ENCODE data around the gene PPID. TPM values are rescaled to one million over a fixed set of nuclear protein-coding genes. Genes with fewer than 3 reads are reported as not detected.
"Not testable (repeated sequence)": the region's sequence is repeated elsewhere in the genome, so short reads cannot be mapped to it uniquely, and the experiment has no call there.

The PPID gene
- total RNA-seq, 1 experiment from 2014 or later = 40.8 TPM

GRCh38 chr4:158670975-158671664 lies 52.1 kb downstream of the PPID start:
- DNase-seq (ENCODE audit: extremely low read depth, low read depth) = peak; percentile 25

- DNase-seq (ENCODE audit: extremely low read depth, low read depth) = no peak
These were observed 53.9 kb downstream of the PPID start for GRCh38 chr4:158669310-158669709.

GRCh38 chr4:158667651-158668198 lies 55.5 kb downstream of the PPID start:
- no peak for DNase-seq (ENCODE audit: extremely low read depth, low read depth)

DNA sequence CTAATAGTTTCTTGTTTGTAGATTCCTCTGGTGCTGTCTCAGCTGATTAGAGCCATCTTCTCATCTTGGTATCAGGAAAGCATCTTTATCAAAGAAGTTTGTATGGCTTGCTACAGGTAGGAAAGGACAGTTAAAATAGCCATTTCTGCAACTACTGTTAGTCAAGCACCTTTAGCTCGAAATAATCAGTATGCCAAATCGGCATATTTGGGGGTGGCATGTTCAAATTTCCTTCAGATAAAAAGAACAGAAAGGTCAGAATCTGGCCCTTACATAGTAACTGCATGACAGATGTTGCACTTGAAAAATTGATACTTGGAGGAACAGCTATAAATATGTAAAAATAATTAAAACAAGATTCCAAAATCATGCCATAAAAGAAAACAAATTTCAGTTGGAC lies 56.3 kb downstream of the PPID start:
- no peak for DNase-seq (ENCODE audit: extremely low read depth, low read depth)

DNA sequence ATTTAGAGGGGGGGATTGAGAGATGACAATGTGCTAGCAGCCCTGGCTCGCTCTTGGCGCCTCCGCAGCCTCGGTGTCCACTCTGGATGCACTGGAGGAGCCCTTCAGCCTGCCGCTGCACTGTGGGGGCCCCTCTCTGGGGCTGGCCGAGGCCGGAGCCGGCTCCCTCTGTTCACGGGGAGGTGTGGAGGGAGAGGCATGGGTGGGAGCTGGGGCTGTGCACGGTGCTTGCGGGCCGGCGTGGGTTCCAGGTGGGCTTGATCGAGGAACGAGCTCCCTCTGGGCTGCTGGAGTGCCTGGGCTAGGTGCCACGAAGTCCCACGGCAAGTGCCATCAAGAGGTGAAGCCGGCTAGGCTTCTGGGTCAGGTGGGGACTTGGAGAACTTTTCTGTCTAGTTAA lies 58.4 kb downstream of the PPID start:
- no peak for DNase-seq (ENCODE audit: extremely low read depth, low read depth)

DNA sequence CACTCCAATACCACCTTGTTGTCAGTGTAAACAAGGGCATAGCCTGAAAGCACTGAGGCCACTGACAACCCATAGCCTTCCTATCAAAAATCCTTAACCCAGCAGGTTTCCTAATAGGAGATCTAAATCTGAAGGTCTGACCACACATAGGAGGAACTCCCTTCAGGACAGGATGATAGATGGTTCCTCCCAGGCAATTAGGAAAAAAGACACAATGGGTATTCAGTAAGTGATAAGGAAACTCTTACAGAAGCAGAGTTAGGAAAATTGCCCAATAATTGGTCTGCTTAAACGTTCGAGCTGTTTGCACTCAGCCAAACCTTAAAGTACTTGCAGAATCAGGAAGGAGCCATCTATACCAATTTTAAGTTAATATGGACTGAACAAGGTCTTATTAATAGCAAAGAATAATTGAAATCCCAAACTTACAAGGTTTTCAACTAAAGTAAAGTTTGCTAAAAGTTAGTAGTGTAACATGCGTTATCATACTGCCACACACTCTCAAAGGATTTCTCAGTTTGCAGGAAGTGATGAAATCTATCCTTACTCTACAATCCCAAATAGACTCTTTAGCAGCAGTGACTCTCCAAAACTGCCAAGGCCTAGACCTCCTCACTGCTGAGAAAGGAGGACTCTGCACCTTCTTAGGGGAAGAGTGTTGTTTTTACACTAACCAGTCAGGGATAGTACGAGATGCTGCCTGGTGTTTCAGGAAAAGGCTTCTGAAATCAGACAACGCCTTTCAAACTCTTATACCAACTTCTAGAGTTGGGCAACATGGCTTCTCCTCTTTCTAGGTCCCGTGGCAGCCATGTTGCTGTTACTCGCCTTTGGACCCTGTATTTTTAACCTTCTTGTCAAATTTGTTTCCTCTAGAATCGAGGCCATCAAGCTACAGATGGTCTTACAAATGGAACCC lies 59.2 kb downstream of the PPID start:
- not testable (repeated sequence) for DNase-seq (ENCODE audit: extremely low read depth, low read depth)

DNA sequence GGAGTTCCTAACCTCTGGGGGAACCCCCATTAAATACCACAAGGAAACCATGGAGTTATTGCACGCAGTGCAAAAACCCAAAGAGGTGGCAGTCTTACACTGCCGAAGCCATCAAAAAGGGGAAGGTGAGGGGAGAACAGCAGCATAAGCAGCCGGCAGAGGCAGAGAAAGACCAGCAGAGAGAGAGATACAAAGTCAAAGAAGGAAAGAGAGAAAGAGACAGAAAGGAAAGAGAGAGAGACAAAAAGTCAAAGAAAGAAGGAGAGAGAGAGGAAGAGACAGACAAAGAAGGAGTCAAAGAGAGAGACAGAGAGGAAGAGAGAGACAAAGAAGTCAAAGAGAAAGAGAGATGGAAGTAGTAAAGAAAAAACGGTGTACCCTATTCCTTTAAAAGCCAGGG lies 59.9 kb downstream of the PPID start:
- DNase-seq (ENCODE audit: extremely low read depth, low read depth) = not testable (repeated sequence)

Small RNA genes within 50 kb of the gene (small RNA-seq; reads per million reads assigned to genes)
- gene RF00012 = 0 to 0.12 reads per million in 2 experiments

Other genes starting within 250 kb of the PPID start
- not detected in 2 replicates for gene RXFP1, start 201.5 kb downstream of the PPID start, total RNA-seq (2014; rRNA removed; shearing (Covaris generic))
- 18.5 and 22.4 TPM in 2 replicates for gene C4orf46, start 51.5 kb downstream of the PPID start, total RNA-seq (2014; rRNA removed; shearing (Covaris generic))
- gene ETFDH, start 51.1 kb downstream of the PPID start, total RNA-seq (2014; rRNA removed; shearing (Covaris generic)) = 35.3 and 38.9 TPM in 2 replicates
- gene FNIP2, start 45.6 kb upstream of the PPID start, total RNA-seq (2014; rRNA removed; shearing (Covaris generic)) = 2.2 and 3.7 TPM in 2 replicates